SHP77 treated with DMSO at 0.1 percent for 48 hours (cell line): ENCODE measurements around the gene PADI6.
"Not testable (repeated sequence)": the region's sequence is repeated elsewhere in the genome, so short reads cannot be mapped to it uniquely, and the experiment has no call there.

ENCODE experiments used
- DNase-seq: peaks from one replicate; lab custom pipeline; 2025; lab: John Stamatoyannopoulos, UW

Gene PADI6

DNA sequence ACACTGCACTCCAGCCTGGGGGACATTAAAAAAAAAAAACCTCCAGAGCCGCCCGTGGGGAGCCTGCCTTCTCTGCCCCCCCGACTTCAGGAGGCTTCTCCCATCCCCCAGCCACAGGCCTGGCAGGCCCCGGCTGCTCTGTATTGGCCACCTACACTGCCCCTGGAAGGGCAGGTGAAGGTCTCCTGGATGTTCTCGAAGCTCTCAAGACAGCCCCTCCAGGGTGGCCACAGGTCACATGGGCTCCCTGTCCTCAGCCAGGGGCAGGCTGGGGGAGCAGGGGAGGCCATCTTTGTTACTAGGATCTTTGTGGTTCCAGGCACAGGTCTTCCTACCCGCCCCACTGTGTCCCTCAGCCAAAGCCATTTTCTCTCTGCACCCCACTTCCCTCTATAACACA lies 32.8 kb downstream of the PADI6 start:
- no peak for DNase-seq

DNA sequence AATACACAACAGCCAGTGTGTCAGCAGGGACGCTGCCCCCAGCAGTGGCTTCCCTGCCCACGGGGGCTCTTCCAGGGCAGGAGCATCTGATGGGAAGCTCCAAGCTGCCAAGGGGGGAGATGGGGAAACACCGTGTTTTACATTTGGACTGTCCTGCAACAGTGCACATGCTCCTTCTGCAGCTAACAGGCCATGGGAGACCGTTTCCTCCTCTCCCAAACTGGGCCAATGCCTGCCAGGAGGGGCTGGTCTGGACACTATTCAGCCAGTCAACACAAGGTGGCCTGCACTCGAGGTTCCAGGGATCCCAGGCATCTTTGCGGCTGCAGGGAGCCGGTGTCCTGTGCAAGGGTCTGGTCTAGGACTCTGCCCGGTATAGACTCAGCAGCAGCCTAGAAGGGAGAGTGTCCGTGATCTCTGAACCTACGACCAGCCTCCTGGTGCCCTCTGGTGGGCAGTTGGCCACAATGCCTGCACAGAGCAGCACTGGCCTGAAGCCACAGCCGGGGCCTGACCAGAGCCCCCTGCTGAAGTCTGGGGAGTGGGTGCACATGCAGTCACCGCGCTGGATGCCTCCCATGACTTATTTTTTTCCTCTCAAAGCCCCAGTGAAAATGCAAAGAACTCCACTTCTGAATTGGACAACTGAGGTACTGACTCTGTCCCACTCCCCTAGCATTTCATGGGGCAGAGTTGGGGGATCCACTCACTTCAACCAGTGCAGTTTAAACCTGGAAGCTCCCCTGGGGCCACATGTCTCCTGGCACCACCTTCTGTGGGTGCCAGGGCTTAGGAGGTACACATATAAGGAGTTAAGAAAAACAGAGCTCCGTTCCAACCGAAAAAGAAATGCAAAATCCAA lies 34.1 kb downstream of the PADI6 start:
- DNase-seq: no peak

DNA sequence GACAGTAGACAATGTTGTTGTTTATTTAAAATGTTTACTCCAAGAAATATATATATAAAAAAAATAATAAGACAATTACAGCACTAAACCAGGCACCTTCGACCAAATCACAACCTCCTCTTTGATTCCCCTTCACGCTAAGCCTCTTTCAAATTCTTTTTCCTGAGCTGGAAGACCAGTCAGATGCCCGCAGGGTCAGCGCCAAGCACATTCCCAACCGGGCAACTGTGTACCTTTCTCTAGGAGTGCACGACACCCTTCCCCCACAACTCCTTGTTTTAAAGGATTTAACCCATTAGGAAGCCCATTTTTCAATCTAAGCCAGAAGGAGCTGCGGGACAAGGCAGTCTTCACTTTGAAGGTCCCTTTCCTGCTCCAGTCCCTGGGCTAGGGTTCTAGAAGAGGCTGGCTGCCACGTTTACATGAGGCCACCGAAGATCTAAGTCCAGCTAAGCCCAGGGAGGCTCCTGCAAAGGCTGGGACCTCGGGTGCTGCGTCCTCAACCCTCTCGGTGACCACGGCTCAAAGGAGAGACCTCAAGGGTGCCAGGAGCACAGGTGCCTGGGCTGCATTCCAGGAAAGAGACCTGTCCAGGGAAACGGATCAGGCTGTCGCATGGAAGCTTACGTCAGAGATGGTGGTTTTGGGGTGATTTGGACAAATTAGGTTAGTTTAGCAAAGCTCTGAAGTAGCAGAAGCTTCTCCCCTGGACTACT lies 34.9 kb downstream of the PADI6 start:
- DNase-seq: not testable (repeated sequence)

DNA sequence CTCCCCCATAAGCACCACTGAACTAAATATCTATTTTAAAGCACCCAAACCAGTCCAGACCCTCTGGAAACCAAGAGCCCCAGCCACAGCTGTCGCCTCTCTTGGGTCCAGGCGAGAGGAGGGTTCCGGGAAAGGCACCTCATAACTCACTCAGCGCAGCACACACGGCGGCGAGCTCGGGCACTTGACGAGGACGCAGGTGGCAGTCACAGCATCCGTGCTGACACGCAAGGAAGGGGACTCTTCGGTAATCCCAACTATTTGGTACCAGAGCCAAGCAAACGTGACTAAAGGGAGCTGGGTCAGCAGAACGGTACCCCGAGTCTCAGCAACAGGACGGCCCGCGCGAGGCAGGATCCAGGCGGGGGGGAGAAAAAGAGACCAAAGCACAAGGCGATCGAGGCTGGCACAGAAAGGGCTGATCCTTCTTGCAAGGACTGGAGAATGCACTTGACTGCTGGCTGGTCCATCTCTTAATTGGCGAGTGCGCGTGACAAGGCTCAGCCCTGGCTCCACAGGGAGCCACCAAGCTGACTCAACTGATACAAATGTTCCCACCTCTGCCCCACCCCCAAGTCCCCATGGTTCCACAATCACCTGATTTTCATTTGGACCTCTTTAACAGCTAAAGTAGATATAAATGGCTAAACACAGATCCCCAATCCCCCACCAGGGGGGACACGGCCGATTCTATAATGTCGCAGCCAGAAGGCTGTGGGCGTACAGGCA lies 36.0 kb downstream of the PADI6 start:
- not testable (repeated sequence) for DNase-seq

DNA sequence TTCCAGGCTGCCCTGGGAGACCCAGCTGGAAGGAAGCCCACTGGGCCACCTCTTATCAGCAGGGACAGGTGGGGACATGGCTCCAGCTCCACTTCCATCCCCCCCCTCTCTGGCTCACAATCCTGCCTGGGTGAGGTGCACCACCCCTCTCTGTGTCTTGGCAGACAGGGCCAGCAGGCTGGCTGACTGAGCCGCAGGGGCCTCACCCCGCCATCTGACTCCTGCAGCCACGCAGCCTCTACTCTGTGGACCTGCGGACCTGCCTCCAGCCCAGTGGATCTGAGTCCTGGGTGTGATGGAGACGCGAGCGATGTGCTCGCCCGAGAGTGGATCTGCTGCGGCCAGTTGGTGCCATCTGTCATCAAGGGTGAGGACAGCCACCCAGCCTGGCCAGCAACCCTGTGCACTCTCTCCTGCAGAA lies 37.4 kb downstream of the PADI6 start:
- no peak for DNase-seq

DNA sequence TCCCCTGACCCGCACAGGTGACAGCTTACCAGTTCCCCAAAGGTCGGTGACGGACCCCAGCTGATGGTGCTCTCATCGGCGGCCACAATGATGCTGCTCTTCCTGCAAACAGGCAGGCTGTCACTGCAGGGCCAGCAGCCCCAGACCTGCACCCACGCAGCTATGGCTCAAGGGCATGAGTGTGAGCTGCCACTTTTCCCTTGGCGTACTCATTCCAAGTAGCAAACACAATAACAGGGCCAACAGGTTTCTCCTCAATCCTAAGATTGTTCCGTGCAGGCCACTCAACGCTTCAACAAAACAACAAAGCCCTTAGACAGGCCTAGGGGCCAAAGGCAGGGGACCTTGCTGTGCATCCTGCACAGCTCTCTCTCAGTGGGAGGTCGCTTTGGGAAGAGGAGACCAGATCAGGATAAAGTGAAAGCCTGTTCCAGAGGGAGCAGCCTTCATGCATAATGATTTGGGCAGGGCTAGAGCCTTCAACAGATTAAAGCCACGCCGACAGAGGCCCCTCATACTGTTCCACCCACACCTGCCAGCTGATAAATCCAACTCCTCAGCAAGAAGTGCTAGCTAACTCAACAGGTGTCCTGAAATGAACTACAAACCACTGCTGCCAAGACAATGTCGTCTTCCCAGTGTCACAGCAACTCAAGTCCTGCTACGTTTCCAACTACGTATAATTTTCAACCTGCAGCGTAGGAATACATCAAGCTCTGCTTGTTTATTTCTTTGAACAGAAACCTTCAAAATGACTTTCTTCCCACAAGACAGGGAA lies 40.3 kb downstream of the PADI6 start:
- DNase-seq: no peak

DNA sequence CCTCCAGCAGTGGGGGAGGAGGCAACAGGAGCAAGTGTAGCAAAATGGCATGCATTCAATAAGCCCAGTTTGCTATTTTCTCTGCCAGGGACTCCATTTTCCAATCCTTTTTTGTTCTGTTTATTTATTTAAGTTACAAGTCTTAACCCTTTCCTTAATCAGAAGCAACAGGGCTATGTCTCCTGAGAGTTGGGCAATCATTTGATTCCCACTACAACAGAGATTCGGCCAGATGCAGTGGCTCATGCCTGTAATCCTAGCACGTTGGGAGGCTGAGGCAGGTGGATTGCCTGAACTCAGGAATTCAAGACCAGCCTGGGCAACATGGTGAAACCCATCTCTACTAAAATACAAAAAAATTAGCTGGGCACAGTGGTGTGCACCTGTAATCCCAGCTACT lies 42.0 kb downstream of the PADI6 start:
- DNase-seq: no peak

DNA sequence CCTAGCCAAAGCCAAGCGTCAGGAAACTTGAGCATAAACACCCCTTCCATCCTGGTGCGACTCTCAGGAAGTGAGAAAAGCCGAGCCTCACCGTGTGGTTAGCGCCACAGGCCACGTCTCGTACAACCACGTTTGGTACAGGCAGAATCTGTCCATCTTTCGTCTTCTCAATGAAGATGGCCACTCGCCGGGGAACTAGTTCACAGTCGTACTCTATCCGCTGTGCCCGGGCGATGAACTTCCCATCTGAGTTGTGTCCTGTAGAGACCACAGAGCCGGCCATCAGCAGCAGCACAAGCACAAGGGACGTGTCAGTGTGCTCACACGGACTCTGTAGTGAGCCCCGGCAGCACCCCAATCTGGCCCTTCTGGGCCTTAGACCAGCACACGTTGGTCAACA lies 44.4 kb downstream of the PADI6 start:
- DNase-seq: no peak

DNA sequence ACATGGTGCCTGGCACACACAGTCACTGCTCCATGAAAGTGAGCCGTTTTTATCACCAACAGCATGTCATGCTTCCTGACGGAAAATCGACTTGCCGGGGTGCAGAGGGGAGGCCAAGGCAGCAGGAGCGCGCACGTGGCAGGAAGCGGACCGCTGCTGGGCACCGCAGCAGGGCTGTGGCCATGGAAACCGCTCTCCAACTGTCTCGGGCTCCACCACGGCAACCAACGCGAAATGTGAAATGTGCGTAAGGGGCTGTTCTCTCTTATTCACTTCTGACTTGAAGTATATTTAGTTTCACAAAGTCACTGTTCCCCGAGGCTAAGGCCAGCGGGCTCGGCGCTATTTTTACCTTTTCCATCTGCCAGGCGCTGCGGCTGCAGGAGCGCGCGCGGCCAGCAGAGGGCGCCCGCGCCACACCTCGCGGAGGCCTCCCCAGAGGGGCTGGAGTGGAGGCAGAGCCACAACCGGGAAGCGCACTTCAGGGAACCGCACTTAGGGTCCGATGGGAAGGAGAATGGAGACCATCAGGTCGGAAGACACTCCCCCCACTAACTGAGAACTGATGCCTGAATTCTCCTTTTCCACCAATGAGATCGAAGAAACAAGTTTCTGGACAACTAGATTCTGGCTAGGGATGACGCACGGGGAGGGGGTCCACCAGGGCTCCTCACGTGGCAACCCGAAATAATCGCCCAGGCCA lies 47.8 kb downstream of the PADI6 start:
- no peak for DNase-seq

DNA sequence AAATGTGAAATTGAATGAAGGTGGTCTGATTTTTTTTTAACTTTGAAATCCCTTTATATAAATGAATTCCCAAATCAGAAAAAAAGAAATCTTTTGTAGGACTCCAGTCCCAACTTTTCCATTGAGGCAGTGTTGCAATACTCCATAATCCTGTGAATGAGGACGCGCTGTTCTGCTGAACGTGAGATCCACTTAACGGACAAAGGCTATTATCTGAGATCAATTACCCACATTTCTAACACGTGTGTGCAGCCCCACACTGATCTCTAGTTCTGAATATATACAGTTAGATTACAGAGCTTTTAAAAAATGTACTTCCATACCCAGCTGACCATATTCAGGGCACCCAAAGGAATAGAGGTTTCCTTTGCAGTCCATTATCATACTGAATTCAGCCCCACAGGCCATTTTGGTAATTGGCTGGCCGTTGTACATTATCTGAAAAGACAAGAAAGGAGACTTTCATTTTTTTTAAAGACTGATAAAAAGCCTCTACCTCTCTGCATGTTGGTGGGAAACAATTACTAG lies 48.5 kb downstream of the PADI6 start:
- DNase-seq: no peak

DNA sequence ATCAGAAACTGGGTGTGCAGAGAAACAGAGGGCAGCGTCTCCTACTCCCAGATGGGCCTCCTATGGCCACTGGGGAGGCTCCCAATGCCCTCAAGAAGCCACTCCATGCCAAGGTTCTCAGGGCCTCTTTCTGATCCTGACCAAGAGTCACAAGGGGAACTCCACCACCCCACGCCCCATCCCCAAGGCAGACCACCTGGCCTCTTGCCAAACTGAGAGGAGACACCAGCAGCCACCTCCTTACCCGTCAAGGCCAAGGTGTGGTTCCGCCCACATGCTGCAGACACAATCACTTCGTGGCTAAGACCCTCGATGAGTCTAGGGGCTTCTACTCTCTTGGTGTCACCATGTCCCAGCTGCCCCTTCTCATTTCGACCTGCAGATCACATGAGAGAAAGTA lies 50.5 kb downstream of the PADI6 start:
- DNase-seq: no peak

DNA sequence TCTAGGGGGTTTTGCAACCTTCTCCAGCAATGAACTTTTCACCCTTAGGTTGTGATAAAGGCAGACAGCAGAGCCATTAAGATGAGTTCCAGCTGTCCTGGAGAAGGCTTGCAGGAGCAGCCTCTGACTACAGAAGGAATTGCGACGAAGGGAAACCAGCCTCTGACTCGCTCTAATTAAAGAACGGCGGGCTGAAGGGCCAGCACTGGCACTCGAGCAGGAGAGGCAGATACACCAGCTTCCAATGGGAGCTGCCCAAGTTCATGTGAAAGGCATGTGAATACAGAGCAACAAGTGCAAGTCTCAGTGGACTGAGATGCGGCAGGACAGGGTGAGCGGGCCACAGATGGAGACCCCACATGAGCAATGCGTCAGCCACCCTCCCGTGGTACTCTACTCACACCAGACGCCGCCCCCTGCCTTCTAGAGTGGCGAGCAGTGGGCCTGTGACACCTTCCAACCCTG lies 51.8 kb downstream of the PADI6 start:
- no peak for DNase-seq

DNA sequence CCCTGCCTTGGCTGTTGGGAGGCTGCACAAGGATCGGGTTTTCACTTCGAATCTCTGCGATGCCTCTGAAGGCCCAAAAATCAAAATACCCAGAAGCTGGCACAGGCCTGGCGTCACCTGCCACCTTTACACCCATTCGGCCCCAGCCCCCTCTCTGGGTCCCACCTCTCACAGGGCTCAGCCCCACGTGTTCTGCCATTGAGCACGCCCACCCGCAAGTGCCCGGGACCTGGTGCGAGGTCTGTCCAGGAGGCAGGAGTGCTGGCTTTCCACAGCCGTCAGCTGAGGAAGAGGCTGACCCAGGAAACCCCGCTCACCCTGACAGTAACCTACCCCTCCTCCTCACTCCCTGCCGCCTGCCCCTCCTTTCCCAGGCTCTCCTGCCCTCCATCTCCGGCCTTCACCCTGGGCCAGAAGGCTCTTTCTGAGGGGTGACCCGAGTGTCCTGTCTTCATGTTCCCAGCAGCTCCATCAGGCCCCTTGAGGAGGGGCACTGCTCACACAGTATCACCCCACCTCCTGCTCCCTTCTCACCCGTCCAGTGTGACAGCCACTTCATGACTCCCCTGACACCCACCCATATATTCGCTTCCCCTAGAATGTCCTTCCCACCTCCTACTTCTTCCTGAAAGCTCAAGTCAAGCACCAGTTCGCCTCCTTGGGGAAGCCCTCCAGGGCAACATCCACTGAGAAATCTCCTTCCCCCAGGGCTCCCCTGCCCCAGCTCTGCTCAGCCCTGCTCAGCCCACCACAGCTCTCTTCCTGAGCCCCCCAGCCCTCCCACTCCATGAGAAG lies 54.0 kb downstream of the PADI6 start:
- DNase-seq: no peak

DNA sequence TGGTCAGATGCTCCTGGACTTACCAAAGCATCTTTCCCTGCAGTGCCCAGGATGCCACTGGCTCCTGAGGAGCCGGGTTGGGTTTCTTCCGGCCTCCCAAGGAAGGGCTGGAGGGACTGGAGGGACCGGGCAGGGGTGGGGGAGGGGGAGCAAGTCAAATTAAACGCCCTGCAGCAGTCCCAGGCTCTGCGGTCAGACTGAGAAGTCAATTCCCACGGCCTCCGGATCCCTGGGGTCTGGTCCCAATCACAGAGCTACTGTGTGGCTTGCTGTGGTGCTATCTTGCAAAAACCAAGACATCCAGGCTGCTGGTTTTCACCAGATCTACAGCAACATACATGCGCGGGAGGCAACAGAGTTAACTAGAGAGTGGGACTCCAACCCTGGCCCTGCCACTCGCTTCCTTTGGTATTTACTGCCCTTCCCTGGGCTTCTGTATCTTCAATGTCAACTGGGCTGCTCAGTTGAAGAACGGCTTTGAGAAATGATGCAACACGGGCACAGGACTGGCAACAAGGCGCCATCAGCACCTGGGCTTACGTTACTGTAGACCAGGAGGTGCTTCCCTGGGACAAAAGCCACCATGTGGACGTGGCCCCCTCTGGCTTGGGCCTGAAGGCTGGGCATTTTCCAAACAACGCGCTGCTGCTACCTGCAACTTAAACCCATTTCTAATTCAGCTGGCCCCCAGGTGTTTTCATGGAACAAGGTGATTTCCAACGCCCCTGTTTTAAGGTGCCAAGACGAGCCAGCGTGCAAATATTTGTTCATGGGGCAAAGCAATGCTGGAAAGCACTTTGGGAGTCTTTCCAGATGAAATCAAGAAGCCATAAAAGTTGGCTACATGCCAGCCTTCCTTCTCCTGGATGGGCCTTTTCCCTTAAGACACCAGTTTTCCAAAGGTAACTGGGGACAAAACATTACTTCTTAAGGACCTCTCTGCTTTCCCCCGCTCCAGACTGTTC lies 56.0 kb downstream of the PADI6 start:
- no peak for DNase-seq

DNA sequence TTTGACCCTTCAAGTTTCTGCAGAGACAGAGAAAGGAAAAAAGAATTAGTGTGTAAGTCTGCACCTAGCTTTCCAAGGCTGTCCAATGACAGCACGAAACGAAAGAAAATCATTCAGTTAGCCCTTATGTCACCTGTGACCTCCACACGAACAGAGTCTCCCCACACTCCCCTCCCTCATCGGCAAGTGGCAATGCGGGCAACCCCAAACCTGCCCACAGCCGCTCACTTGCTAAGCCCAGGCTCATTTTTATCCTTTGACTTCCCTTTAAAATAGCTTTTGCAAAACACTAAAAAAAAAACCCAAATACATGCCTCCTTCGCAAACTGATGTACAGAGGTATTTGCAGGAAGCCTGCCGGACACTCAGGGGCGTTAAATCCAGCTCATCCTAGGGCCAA lies 57.2 kb downstream of the PADI6 start:
- no peak for DNase-seq

DNA sequence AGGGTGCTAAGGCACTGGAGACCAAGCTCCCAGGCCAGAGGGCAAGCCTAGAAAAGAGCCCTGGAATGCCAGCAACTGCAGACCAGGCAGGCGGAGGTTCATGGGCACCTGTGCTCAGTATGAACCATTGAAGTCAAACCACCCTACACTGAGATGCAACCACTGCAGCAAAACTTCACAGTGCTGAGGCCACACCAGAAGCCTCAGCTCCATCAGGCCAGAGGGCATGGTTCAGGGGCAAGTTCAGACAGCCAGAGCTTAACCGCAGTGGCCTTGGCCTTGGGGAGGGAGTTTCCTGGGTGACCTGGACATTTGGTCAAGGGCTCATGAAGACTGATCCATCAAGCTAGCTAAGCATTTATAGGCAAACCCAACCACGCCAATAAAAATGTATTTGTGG lies 60.4 kb downstream of the PADI6 start:
- no peak for DNase-seq

DNA sequence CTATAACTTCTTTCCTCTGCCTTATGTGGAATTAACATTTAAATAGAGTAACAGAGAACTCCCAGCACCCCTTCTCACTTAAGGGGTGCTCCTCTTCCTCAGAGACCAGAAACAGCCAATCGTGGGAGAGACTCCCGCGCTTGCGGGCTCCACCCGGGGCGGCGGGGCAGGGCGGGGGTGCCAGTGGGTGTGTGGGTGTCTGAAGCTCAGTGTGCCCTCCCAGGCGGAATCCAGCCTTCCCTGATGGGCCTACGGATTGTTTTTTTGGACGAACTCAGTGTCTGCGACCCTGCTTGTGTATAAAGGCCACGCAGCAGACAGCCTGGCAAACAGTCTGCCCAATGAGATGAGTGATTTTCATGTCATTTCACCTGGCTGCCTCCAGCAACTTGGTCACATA lies 61.3 kb downstream of the PADI6 start:
- no peak for DNase-seq

DNA sequence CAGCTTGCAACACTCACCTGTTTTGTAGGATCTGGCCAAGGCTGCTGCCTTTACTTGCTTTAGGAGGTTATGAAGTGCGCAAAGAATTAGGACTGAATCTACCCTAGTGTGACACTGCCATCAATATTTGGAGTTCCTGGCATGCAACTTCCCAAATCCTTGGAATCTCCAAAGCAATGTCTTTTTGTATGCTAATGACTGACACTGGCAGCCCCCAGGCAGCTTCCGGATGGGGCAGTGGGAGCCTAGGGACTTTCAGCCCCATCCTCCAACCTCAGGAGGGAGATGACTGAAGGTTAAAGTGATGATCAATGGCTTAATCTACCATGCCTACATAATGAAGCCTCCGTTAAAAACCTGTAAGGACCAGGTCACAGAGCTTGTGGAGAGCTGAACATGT lies 62.0 kb downstream of the PADI6 start:
- DNase-seq: no peak

DNA sequence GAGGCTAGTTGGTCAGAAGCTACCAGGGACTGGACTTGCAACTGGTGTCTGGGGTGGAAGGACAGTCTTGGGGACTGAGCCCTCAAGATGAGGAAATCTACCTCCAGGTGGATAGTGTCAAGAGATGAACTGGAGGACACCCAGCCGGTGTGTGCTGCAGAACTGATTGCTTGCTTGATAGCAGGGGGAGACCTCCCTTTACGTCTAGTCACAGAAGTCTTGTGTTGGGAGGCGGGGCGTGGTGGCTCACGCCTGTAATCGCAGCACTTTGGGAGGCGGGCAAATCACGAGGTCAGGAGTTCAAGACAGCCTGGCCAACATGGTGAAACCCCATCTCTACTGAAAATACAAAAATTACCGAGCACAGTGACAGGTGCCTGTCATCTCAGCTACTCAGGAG lies 62.6 kb downstream of the PADI6 start:
- no peak for DNase-seq
